RWPE1 (cell line): Measurements from ENCODE around the gene DNA2.
"Not testable (repeated sequence)": the region's sequence is repeated elsewhere in the genome, so short reads cannot be mapped to it uniquely, and the experiment has no call there.

Experiments
- CTCF ChIA-PET: fragments of 350-600 bp; sonication (Branson Sonifier 250); formaldehyde crosslinking; extraction: SDS; loops from one replicate; lab custom pipeline; 2021; lab: Yijun Ruan, JAX
- POLR2A ChIA-PET: fragments of 400-600 bp; formaldehyde crosslinking; extraction: SDS; loops from one replicate; lab custom pipeline; 2020; ENCODE audit warnings: antibody characterized with exemption; ENCODE audit not compliant: low non-redundant PET; lab: Yijun Ruan, JAX
- DNase-seq: peaks from one replicate; pipeline ENCODE4 v3.0.0; 2012; ENCODE audit warnings: low spot score
- H3K27ac ChIP-seq: fragments of 450-650 bp; 2 replicates; pipeline ENCODE4 v1.5.1; 2017
- CTCF ChIP-seq: fragments of 450-650 bp; conservative IDR thresholded peaks from 2 replicates; pipeline ENCODE4 v1.5.1; 2017; ENCODE audit warnings: low read depth, mild to moderate bottlenecking

Gene DNA2

GRCh38 chr10:68471586-68472408 lies at the start of gene DNA2:
TSS of gene DNA2 (minus strand) at chr10:68471973. CDS start at chr10:68471864, 109 bp downstream.
- CTCF ChIA-PET, result interaction anchor here (0.6 kb wide), 2 partner anchors 429 to 655 kb away, joined by 3 to 4 read pairs; no protein-coding TSS in a partner anchor
- POLR2A ChIA-PET, result no interaction called here
- peak within 1 kb of the TSS; percentile 97 for H3K27ac ChIP-seq
- peak; percentile 95 for DNase-seq
- no peak for TF ChIP-seq CTCF

GRCh38 chr10:68518609-68519008 lies 46.8 kb upstream of the DNA2 start:
- POLR2A ChIA-PET, DNase-seq, H3K27ac ChIP-seq: not testable (repeated sequence)
- CTCF ChIA-PET, result interaction anchor here (0.8 kb wide), 1 partner anchor 9 kb away, joined by 4 read pairs; no protein-coding TSS in a partner anchor

- POLR2A ChIA-PET, result no interaction called here
- H3K27ac ChIP-seq, result no peak overlapping the region
- TF ChIP-seq CTCF, result no peak
- CTCF ChIA-PET, result no interaction called here
- no peak for DNase-seq
Observed at GRCh38 chr10:68517188-68517587, 45.4 kb upstream of the DNA2 start.

GRCh38 chr10:68516766-68517165 lies 45.0 kb upstream of the DNA2 start:
- CTCF ChIA-PET, result interaction anchor here (0.6 kb wide), 1 partner anchor 373 kb away, joined by 5 read pairs; no protein-coding TSS in a partner anchor
- DNase-seq, result no peak
- H3K27ac ChIP-seq, result no peak overlapping the region
- no peak for TF ChIP-seq CTCF
- POLR2A ChIA-PET, result no interaction called here

GRCh38 chr10:68516216-68516615 lies 44.4 kb upstream of the DNA2 start:
- POLR2A ChIA-PET, H3K27ac ChIP-seq, DNase-seq: not testable (repeated sequence)
- CTCF ChIA-PET, result interaction anchor here (0.6 kb wide), 1 partner anchor 374 kb away, joined by 5 read pairs; no protein-coding TSS in a partner anchor

- CTCF ChIA-PET, result interaction anchor here (0.7 kb wide), 1 partner anchor 11 kb away, joined by 3 read pairs; no protein-coding TSS in a partner anchor
- TF ChIP-seq CTCF, result no peak
- POLR2A ChIA-PET, result no interaction called here
- H3K27ac ChIP-seq, result no peak overlapping the region
- DNase-seq, result no peak
Observed at GRCh38 chr10:68508090-68508489, 36.3 kb upstream of the DNA2 start.

GRCh38 chr10:68506411-68506810 lies 34.6 kb upstream of the DNA2 start:
- CTCF ChIA-PET, result no interaction called here
- H3K27ac ChIP-seq, result no peak overlapping the region
- DNase-seq, result no peak
- POLR2A ChIA-PET, result no interaction called here
- no peak for TF ChIP-seq CTCF
